HG03066 (cell line): Measurements from ENCODE around the gene GOLGA6A.

ENCODE experiments used
- ATAC-seq: cut with Tn5 transposase; IDR thresholded peaks from one replicate; pipeline ENCODE4 v1.9.1; 2021; ENCODE audit warnings: low read depth; ENCODE audit not compliant: unreplicated experiment

The GOLGA6A gene

GRCh38 chr15:74037171-74038117, 44.9 kb downstream of the GOLGA6A start:
- no peak for ATAC-seq

GRCh38 chr15:74036271-74037170, 45.8 kb downstream of the GOLGA6A start:
- ATAC-seq = no peak

GRCh38 chr15:74035121-74036017, 47.0 kb downstream of the GOLGA6A start:
- ATAC-seq = no peak

DNA sequence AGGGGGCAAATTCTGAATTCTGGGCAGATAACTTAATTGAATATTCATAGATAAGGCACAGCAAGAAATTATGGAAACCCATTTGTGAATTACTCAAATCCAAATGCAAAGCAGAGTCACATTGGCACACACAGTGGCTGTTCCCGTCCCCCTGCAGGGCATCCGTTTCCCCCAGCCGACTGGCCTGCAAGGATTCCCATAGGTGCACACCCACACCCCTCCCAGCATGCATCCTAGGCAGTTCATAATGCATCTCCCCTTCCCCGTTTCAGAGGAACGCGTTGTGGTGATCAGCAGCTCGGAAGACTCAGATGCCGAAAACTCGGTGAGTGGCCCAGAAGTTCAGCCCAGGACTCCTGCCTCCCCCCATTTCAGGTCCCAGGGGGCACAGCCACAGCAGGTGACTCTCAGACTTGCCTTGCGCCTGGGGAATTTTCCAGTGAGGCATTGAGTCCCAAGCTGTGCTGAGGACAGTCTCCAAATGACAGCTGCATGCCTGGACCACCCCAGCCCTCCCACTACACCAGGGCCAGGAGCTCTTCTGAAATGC, 48.1 kb downstream of the GOLGA6A start:
- ATAC-seq = no peak

GRCh38 chr15:74032606-74033561, 49.5 kb downstream of the GOLGA6A start:
- ATAC-seq = no peak

DNA sequence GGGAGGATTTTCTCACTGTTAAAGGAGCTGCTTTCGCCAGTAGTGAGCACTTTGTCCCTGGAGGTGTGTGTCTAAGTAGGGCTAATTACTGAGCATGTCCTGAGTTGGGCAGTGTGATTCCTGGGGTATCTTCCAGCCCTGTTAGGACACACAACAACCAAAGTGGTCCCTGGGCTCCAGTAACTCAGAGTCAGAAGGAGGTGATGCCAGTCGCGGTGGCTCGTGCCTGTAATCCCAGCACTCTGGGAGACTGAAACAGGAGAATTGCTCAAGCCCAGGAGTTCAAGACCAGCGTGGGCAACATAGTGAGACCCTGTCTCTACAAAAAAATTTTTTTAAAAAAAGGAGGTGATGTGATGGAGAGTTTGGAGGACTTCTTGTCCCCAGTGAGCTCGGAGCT, 50.3 kb downstream of the GOLGA6A start:
- no peak for ATAC-seq

- ATAC-seq = no peak
These were observed 53.7 kb downstream of the GOLGA6A start for GRCh38 chr15:74028646-74029045.

GRCh38 chr15:74027688-74028087, 54.7 kb downstream of the GOLGA6A start:
- no peak for ATAC-seq

DNA sequence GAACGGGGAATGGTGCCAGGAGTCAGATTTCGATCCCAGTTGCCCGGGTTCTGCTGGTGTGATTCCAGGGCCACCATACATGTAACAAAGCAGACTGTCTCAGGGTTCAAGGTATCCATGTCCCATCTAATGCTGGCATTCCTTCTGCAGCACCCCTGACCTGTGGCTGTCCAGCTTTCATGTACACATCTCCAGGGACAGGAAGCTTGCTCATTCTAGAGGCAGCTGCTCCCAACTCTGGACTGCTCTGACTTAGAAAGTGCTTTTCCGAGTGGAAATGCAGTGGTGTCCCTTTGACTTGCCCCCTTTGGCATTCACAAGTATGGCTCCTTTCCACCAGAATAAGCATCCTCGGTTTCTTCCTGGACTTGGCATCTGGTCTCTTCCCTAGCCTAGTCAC, 56.9 kb downstream of the GOLGA6A start:
- ATAC-seq = no peak

DNA sequence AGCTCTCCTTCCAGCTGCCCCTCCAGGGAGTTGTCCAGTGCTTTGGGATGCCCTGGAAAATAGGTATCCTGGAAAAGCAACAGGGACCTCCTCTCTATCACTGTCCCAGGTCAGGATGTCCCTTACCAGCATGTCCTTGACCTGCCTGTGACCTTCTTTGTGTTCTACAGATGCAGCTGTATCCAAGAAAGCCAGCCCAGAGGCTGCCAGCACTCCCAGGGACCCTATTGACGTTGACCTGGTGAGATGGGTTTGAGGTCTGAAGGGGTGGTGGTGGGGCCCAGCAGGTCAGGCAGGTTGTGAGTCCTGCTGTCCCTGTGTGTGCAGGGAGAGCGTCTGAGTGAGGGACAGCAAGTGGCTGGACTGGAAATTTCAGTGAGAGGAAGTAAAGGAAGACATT, 57.7 kb downstream of the GOLGA6A start:
- ATAC-seq = no peak

- no peak for ATAC-seq
These were observed 59.5 kb downstream of the GOLGA6A start for GRCh38 chr15:74022706-74023470.
